Ishikawa (cell line): Measurements from ENCODE around the gene NHEJ1.

Experiments used
- CEBPB ChIP-seq: IDR thresholded peaks from 2 replicates; pipeline ENCODE4 v1.6.1; 2012
- CREB1 ChIP-seq: IDR thresholded peaks from 2 replicates; pipeline ENCODE4 v1.6.1; 2012; ENCODE audit warnings: low read depth
- EGR1 ChIP-seq: IDR thresholded peaks from 2 replicates; pipeline ENCODE4 v1.6.1; 2012
- EP300 ChIP-seq: IDR thresholded peaks from 2 replicates; pipeline ENCODE4 v1.6.1; 2012; ENCODE audit warnings: borderline replicate concordance
- FOXM1 ChIP-seq: IDR thresholded peaks from 2 replicates; pipeline ENCODE4 v1.6.1; 2012; ENCODE audit warnings: low read depth, borderline replicate concordance
- MAX ChIP-seq: IDR thresholded peaks from 2 replicates; pipeline ENCODE4 v1.6.1; 2012
- NFIC ChIP-seq: IDR thresholded peaks from 2 replicates; pipeline ENCODE4 v1.6.1; 2012
- RAD21 ChIP-seq: IDR thresholded peaks from 2 replicates; pipeline ENCODE4 v1.6.1; 2012; ENCODE audit warnings: low read depth
- TAF1 ChIP-seq: IDR thresholded peaks from 2 replicates; pipeline ENCODE4 v1.6.1; 2012; ENCODE audit warnings: low read depth, mild to moderate bottlenecking
- TCF12 ChIP-seq: IDR thresholded peaks from 2 replicates; pipeline ENCODE4 v1.6.1; 2012; ENCODE audit warnings: low read depth
- TEAD4 ChIP-seq: IDR thresholded peaks from 2 replicates; pipeline ENCODE4 v1.6.1; 2012
- YY1 ChIP-seq: IDR thresholded peaks from 2 replicates; pipeline ENCODE4 v1.6.1; 2012; ENCODE audit warnings: low read depth
- ZBTB7A ChIP-seq: IDR thresholded peaks from 2 replicates; pipeline ENCODE4 v1.6.1; 2012; ENCODE audit warnings: low read depth
- TF ChIP-seq, protein P1 (sequence below): IDR thresholded peaks from 2 replicates; pipeline ENCODE4 v1.6.1; 2012; ENCODE audit warnings: low read depth, mild to moderate bottlenecking
- TF ChIP-seq, protein P2 (sequence below): IDR thresholded peaks from 2 replicates; pipeline ENCODE4 v1.6.1; 2012

Gene NHEJ1

GRCh38 chr2:219122202-219122980, 38.2 kb downstream of the NHEJ1 start:
- TF ChIP-seq RAD21 (no peak), CEBPB (no peak), MAX (no peak), TAF1 (0 out of 2 replicates have a peak, but pooled peaks have one; percentile 16)

DNA sequence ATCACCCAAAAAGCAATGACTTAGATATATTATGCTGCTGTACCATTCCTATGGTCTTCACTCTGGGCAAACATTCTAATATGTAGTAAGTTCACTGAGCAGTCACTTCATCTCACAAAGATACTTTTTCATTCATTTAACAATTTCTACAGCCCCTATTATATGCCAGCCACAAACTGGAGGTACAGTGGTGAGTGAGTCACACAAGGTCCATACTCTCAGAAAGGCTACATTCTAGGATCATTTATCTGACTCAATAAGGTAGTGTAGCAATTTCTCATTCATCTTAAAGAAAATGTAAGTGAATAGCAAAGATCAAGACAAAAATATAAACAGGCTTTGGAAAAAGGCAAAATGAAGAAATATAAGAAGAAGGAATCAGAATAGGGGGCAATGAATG, 40.5 kb downstream of the NHEJ1 start:
- TF ChIP-seq EGR1 (no peak), TAF1 (no peak), TEAD4 (no peak), YY1 (no peak)

DNA sequence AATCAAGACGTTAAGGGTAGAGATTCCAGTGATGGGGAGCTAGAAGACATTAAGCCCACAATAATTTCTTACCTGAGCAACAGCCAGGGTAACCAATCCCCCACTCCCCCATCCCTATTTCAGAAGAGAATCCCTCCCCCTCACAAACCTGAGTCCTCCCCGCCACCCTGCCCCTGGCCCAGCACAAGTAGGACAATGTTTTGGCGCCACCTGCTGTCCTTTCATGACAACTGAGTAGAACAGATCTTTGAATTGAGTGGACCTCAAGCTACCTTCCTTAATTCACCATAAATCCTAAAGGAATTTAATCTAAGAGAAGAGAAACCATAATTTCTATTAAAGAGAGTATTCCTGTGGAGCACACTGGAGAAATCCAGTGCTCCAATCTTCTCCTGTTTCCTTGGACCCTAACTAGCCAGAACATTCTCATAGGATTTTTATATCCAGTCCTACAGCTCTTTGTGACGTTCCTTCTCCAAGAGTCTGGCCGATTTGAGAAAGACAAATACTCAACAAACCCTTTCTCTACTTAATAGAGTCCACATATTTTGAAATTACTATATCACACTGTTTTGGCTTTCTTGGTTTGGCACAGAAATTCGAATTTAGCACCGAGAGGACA, 41.1 kb downstream of the NHEJ1 start:
- TF ChIP-seq TCF12 (no peak), RAD21 (peak; percentile 86)

DNA sequence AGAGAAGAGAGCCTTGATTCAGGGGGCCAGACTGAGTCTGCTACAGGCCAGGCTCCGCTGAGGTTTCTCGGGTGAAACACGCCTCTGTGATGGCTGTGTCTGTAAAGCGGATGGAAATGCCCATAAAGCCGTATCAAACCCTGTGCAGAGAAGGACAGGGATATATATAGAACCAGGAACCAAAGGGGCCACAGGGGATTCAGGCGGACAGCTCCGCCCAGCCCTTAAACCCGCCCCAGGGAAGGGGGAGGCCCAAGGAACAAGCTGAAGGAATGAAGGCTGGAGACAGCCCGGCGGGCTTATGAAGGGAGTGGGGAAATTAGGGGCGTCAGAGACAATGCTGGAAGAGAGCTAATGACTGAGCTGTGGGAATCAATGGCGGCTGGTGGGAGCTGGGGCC, 42.1 kb downstream of the NHEJ1 start:
- TF ChIP-seq CREB1 (no peak), TEAD4 (no peak), RAD21 (no peak), TAF1 (no peak), EP300 (no peak), MAX (no peak), TCF12 (no peak), YY1 (no peak), ZBTB7A (no peak)

- TF ChIP-seq TEAD4 (no peak), EP300 (no peak), TCF12 (no peak), NFIC (no peak), TAF1 (no peak), EGR1 (no peak), YY1 (no peak), ZBTB7A (no peak)
- TF ChIP-seq, protein P1, sequence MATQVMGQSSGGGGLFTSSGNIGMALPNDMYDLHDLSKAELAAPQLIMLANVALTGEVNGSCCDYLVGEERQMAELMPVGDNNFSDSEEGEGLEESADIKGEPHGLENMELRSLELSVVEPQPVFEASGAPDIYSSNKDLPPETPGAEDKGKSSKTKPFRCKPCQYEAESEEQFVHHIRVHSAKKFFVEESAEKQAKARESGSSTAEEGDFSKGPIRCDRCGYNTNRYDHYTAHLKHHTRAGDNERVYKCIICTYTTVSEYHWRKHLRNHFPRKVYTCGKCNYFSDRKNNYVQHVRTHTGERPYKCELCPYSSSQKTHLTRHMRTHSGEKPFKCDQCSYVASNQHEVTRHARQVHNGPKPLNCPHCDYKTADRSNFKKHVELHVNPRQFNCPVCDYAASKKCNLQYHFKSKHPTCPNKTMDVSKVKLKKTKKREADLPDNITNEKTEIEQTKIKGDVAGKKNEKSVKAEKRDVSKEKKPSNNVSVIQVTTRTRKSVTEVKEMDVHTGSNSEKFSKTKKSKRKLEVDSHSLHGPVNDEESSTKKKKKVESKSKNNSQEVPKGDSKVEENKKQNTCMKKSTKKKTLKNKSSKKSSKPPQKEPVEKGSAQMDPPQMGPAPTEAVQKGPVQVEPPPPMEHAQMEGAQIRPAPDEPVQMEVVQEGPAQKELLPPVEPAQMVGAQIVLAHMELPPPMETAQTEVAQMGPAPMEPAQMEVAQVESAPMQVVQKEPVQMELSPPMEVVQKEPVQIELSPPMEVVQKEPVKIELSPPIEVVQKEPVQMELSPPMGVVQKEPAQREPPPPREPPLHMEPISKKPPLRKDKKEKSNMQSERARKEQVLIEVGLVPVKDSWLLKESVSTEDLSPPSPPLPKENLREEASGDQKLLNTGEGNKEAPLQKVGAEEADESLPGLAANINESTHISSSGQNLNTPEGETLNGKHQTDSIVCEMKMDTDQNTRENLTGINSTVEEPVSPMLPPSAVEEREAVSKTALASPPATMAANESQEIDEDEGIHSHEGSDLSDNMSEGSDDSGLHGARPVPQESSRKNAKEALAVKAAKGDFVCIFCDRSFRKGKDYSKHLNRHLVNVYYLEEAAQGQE: no peak
These were observed 43.6 kb downstream of the NHEJ1 start for GRCh38 chr2:219116776-219117646.

DNA sequence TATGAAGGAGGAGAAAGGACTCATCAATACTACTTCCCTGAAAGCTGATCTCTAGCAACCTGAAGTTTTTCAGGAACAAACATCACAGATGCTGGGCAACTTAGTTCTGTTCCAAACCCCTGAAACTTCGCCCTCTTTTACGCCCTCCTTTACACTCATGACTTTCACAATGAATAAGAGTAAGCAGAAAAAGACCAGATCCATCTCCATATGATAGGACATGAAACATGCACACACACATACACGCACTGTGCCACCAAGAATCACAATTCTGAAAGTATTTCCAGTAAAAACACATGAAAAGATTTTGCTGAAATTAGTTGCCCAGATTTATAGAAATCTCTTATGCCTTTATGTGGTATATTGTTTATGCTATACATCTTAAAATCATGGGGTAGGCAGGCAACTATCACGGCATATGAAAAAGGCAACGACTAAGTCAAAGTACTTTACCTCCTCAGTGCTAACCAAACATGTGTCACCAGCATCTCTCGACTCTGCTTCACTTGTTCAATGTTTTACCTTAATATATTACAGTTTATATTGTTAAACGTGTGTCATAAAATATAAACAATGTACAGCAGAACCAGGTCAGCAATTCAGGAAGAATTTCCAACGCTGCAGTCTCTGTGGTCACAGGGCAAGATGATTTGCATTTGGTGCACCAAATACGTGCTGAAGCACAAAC, 47.8 kb downstream of the NHEJ1 start:
- TF ChIP-seq YY1 (no peak), MAX (no peak), TCF12 (no peak), TAF1 (no peak), FOXM1 (no peak), CEBPB (no peak), NFIC (no peak), EGR1 (no peak), CREB1 (no peak), TEAD4 (no peak), RAD21 (no peak), EP300 (no peak), ZBTB7A (no peak)
- TF ChIP-seq, protein P1: no peak
- TF ChIP-seq, protein P2, sequence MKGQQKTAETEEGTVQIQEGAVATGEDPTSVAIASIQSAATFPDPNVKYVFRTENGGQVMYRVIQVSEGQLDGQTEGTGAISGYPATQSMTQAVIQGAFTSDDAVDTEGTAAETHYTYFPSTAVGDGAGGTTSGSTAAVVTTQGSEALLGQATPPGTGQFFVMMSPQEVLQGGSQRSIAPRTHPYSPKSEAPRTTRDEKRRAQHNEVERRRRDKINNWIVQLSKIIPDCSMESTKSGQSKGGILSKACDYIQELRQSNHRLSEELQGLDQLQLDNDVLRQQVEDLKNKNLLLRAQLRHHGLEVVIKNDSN: no peak
